Daoy (cell line): ENCODE measurements around the gene ASIP. TPM values are rescaled to one million over a fixed set of nuclear protein-coding genes. Genes with fewer than 3 reads are reported as not detected.

Source experiments
- DNase-seq: peaks from one replicate; pipeline ENCODE4 v3.0.0-alpha.2; 2015; ENCODE audit warnings: low read depth
- total RNA-seq: library from RNA; depleted of rRNA; stranded (reverse); fragments of >200 nt; shearing (Covaris generic); gene quantifications from 2 replicates; pipeline ENCODE4 v1.2.3, GENCODE V29; 2014; rRNA removed

Gene ASIP
- total RNA-seq, 1 experiment from 2014 or later, result not detected

DNA sequence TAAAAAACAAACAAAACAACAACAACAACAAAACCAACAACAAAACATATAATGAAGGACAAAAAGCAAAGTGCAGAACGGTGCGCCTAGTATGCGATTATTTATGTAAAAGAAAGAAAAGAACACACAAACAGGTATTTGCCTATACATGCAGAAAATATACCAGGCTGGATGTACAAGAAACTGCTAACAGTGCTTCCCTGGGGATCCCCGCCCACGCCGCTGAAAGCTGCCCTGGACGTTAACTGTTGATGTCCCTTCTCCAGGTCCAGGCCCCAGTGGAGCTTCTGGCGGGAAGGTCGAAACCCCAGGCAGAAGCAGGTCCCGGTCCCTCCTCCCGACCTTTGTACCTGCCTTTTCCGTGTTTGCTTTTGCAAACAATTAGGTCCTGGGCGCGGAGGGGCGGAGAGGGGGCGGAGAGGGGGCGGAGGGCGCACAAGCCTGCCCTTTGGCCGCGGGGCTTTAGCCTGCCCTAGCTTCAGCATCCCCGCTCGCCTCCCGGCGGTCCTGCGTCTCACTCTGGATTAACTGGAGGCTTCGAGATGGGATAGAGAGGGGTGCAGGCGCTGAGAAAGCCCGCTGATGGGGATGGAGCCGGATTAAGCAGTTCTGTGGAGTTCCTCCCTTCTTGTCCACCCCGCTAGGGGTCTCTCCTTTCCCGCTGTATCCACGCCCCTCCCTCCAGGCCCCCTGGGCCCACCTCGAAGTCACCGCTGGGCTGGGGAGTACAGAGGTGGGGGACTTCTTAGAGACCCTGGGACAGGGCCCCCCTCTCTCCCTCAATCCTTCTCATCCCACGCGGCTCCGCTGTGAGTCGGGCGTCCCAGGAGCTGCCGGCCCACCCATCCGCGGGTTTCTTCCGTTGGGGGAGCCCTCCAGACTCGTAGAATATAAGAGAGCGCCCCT is 70.1 kb downstream of the ASIP start:
- no peak for DNase-seq

DNA sequence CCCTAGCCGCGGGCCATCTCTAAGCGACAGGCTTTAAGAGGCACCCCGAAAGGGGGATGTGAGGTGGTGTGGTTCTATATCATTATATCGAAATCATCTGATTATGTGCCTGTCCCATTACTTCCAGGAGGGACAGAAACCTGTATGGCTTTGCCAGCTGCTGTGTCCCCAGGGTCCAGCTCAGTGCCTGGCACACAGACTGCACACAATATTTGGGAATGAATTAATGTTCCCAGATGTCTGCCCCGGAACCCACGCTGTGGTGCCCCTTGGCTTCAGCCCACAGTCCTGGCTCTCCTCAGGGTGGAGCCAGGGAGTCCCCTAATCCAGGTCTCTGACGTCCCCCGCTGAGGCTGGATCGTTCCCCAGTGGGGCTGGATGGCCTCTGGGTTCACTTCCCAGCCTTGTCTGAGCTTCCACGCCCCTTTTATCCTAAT is 70.8 kb downstream of the ASIP start:
- no peak for DNase-seq

DNA sequence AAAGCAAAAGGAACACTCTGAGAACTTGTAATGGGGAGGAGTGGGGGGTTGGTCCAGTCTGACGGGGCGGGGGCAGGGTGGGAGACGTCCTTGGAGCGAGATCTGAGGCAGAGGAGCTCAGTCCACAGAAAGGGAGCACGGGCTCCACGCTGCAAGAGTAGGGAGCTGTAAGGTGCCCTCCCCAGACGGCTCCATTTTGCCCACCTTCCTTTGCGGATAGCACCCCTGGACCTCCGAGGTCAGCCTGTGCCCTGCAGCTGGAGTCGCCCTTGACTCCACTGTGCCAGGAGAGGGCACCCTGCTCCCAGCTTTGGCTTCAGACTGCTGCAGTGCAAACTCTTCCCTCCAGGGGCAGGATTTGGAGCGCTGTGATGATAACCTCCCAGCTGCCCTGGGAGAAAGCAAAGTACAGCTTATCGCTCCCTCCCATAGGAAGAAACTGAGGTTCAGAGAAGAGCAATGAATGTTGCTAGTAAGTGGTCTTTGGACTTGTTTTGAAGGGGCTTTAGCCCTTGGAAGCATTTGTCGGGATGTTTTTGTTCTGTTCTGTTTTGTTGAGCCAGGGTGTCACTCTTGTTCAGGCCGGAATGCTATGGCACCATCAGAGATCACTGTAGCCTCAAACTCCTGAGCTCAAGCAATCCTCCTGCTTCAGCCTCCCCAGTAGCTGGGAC is 71.5 kb downstream of the ASIP start:
- DNase-seq, result peak; percentile 88

DNA sequence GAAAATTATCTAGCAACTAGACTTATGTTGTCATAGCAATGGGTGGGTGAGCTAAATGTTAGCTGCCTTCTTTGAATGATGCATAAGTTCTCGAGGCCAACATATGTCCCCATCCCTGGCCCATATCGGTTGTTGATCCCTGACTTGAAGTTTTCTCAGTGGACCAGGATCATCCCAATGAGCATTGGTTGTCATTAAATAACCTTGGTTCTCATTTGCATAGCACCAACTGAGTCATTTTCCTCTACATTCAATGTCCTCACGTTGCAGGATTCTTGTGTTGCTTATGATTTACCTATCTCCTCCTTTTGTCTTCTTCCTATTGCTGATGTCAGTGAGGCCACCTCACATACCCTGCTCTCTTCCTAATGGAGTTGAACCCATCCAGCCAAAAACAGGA is 74.0 kb downstream of the ASIP start:
- no peak for DNase-seq

DNA sequence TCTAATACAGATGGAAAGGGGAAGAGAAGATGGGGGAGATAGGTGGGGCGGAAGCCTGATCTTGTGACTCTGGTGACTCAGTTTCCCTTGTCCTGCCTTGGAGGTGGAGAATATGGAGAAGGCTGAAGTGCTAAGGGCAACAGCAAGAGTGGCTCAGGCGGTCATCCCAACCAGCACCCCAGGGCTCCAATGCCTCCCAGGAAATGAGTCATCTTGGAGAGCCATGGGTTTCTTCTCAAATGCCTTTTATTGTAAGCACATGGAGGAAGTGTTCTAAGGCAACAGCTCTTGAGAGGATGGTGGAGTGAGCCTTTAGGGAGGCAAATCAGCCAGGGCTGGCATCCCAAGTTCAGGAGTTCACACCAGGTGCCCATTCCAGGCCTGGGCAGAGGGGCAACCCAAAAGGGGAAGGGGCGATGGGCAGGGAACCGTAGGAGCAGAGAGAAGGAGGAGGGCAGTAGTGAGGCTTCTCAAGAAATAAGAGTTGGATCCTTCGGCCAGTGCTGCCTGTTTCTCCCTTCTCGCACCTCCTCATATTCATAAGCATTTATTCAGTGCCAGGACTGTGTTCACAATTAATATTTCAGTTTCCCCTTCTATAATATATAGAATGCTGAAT is 75.1 kb downstream of the ASIP start:
- peak; percentile 23 for DNase-seq

Other genes starting within 250 kb of the ASIP start
- gene RALY, start 247.5 kb upstream of the ASIP start, total RNA-seq, result 52.8 and 74.2 TPM in 2 replicates
- gene EIF2S2, start 129.2 kb upstream of the ASIP start, total RNA-seq, result 127 and 165 TPM in 2 replicates
- 58.9 and 86.6 TPM in 2 replicates for gene AHCY, start 61.9 kb downstream of the ASIP start, total RNA-seq
- 45.1 and 48.3 TPM in 2 replicates for gene ITCH, start 121.8 kb downstream of the ASIP start, total RNA-seq